Endothelial cell of umbilical vein (primary cell): ENCODE measurements around the gene NUP153. TPM values are rescaled to one million over a fixed set of nuclear protein-coding genes. Genes with fewer than 3 reads are reported as not detected.

ENCODE experiments used
- BruUV-seq: library from RNA; stranded (reverse); fragments of 400-500 nt; replicated peaks from 2 replicates; lab custom pipeline; 2021; lab: Mats Ljungman, UMichigan
- CTCF ChIA-PET: fragments of 300-600, 350-600 bp; sonication (Branson Sonifier 250); formaldehyde crosslinking; loops from one replicate; lab custom pipeline; 2021; ENCODE audit warnings: antibody characterized with exemption, inconsistent platforms; lab: Charles Lee
- POLR2A ChIA-PET: fragments of 300-600, 350-600 bp; sonication (Branson Sonifier 250); formaldehyde crosslinking; loops from one replicate; lab custom pipeline; 2021; ENCODE audit warnings: antibody characterized with exemption, inconsistent platforms; lab: Charles Lee
- DNase-seq: peaks from one replicate; pipeline ENCODE4 v3.0.0-alpha.2; 2011; ENCODE audit warnings: low read depth, low spot score
- FAIRE-seq: peaks from 2 replicates; lab custom pipeline; 2011; peaks lifted over from hg19 to GRCh38; lab: Jason Lieb, UNC
- H2AFZ ChIP-seq: 2 replicates; pipeline ENCODE4 v1.6.0; 2012; ENCODE audit warnings: low read depth, low read length, control low read depth, inconsistent platforms
- H3K27ac ChIP-seq: 2 replicates; pipeline ENCODE4 v1.5.1; 2011; ENCODE audit warnings: low read depth, mild to moderate bottlenecking, control low read depth, low read length, moderate library complexity; ENCODE audit not compliant: insufficient read depth
- H3K27me3 ChIP-seq, 2 experiments: 2 replicates each; pipeline versions ENCODE4 v1.6.0 to v1.6.1; 2011; ENCODE audit warnings: low read length in 2 of 2, mixed read lengths in 1 of 2; ENCODE audit not compliant: control insufficient read depth in 2 of 2, insufficient read depth in 2 of 2
- H3K36me3 ChIP-seq, 2 experiments: 2 replicates in 1 of 2; 3 replicates in 1 of 2; pipeline ENCODE4 v1.5.1; 2011; ENCODE audit warnings: low read length in 2 of 2, mild to moderate bottlenecking in 1 of 2, moderate library complexity in 1 of 2; ENCODE audit not compliant: control insufficient read depth in 2 of 2, insufficient read depth in 2 of 2; ENCODE audit errors: extremely low read depth in 1 of 2
- H3K4me1 ChIP-seq: 3 replicates; pipeline ENCODE4 v1.5.1; 2011; ENCODE audit warnings: mild to moderate bottlenecking, low read length; ENCODE audit not compliant: control insufficient read depth, insufficient read depth; ENCODE audit errors: extremely low read depth
- H3K4me2 ChIP-seq: 2 replicates; pipeline ENCODE4 v1.6.1; 2011; ENCODE audit warnings: low read length, control low read depth, mixed read lengths; ENCODE audit not compliant: insufficient read depth
- H3K4me3 ChIP-seq, 3 experiments: fragments of 200-600 bp in 1 of 3; sonication (generic), shearing (Covaris generic) in 1 of 3; replicated peaks in 1 of 3; 2 replicates each; pipeline ENCODE4 v1.5.1; 2011 to 2016; ENCODE audit warnings: control low read depth in 3 of 3, low read length in 3 of 3, mild to moderate bottlenecking in 2 of 3, inconsistent platforms in 1 of 3, low read depth in 1 of 3, moderate library complexity in 1 of 3; ENCODE audit not compliant: insufficient read depth in 1 of 3
- H3K79me2 ChIP-seq: 2 replicates; pipeline ENCODE4 v1.6.0; 2012; ENCODE audit warnings: low read length, inconsistent platforms; ENCODE audit not compliant: control insufficient read depth, insufficient read depth
- H3K9ac ChIP-seq: replicated peaks from 2 replicates; pipeline ENCODE3; 2011; ENCODE audit warnings: low read length, control low read depth; ENCODE audit not compliant: insufficient read depth; ENCODE audit errors: extremely low read depth
- H3K9me1 ChIP-seq: replicated peaks from 3 replicates; pipeline ENCODE4 v1.6.0; 2011; ENCODE audit warnings: mild to moderate bottlenecking, low read length; ENCODE audit not compliant: control insufficient read depth, insufficient read depth; ENCODE audit errors: extremely low read depth
- H3K9me3 ChIP-seq: replicated peaks from 2 replicates; pipeline ENCODE4 v1.5.1; 2012; ENCODE audit warnings: low read length, inconsistent platforms; ENCODE audit not compliant: control insufficient read depth, insufficient read depth
- H4K20me1 ChIP-seq: replicated peaks from 2 replicates; pipeline ENCODE3; 2011; ENCODE audit warnings: mild to moderate bottlenecking, low read length; ENCODE audit not compliant: control insufficient read depth, insufficient read depth; ENCODE audit errors: extremely low read depth
- GATA2 ChIP-seq: IDR thresholded peaks from 2 replicates; pipeline ENCODE4 v1.7.0; 2011; ENCODE audit warnings: low read depth, mild to moderate bottlenecking, moderate library complexity, mixed read lengths, low read length; ENCODE audit not compliant: insufficient read length, insufficient read depth
- POLR2A ChIP-seq: IDR thresholded peaks from 2 replicates; pipeline ENCODE4 v1.6.1; 2012; ENCODE audit warnings: low read depth, mild to moderate bottlenecking, control low read depth, low read length
- POLR2AphosphoS5 ChIP-seq: IDR thresholded peaks from 2 replicates; pipeline ENCODE4 v1.6.1; 2012; ENCODE audit warnings: low read depth, mild to moderate bottlenecking, control low read depth, low read length, moderate library complexity; ENCODE audit not compliant: insufficient read depth
- dilution Hi-C: fragments of 300-500 bp; cut with MboI; formaldehyde crosslinking; loops from one replicate; pipeline ENCODE4 v1.15.0; 2019; ENCODE audit warnings: low sequenced_read_pairs; ENCODE audit not compliant: extremely low pct_ligation_motif_present
- intact Hi-C: fragments of 100-400 bp; cut with micrococcal nuclease; formaldehyde crosslinking; loops from one replicate; pipeline ENCODE4 v1.10.0; 2022
- polyA plus RNA-seq, 4 experiments: library from polyadenylated mRNA; depleted of rRNA in 3 of 4; stranded (reverse) in 3 of 4; unstranded in 1 of 4; fragments of >200 nt; gene quantifications; 2 replicates each; pipeline versions ENCODE4 v1.2.1 to v1.2.3, GENCODE V29; 2011 to 2012; ENCODE audit warnings: missing spikeins in 1 of 4
- total RNA-seq: library from RNA; stranded (reverse); gene quantifications from 2 replicates; pipeline ENCODE4 v1.2.3, GENCODE V29; 2021
- TF ChIP-seq, protein P1 (sequence below), 2 donors: IDR thresholded peaks; 1 replicate in 1 of 2; 2 replicates in 1 of 2; pipeline ENCODE4 v1.5.1; 2011; ENCODE audit warnings: low read length in 2 of 2, mild to moderate bottlenecking in 2 of 2, moderate library complexity in 2 of 2, control low read depth in 1 of 2, inconsistent platforms in 1 of 2, low read depth in 1 of 2; ENCODE audit not compliant: insufficient read depth in 1 of 2; ENCODE audit errors: extremely low read depth in 1 of 2

The NUP153 gene
- total and polyA plus RNA-seq, 2 donors (not counting 3 experiments of a cell fraction or from before 2014, with no cell fraction given) = 22.0 to 51.0 TPM

DNA sequence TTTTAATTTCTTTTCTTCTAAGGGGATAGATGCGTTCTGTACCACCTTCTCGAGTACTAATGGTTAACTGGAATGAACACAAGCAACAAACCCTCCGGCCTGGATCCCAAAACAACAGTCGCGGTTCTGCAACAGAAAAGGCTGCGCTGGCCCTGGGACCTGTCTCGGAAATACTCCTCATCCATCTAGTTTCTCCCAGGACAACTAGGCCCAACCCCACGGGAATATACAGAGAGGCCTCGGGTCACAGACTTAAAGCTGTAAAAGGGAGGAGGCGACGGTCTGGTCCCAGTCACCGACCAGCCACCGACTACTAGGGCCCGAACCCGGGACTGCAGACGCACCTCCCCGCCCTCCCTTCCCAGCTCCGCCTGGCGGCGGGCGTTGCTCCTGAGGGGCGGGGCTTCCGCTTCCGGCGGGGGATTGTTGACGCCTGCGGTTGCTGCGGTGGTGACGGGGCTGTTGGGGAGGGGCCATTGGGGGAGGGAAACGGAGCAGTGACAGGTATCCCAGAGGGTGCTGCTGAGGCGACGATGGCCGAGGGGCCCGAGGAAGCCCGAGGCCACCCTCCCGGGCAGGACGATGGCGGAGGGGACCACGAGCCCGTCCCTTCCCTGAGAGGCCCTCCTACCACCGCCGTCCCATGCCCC is 106.7 kb downstream of the NUP153 start, which contains the start of gene FAM8A1:
Gene FAM8A1, plus strand, starts transcription at position 426 of the 650 bp plus-strand sequence. Its CDS starts 108 bp downstream, at position 534.
- Histone ChIP-seq H3K9me3 (no peaks in the 10 kb centered on the region), H3K4me1 (peaks cover 5% of the 10 kb centered on the region), H3K4me3 (peak within 1 kb of the TSS; percentile 42 to 94 (median 91)), H3K9me1 (no peaks in the 10 kb centered on the region), H3K27ac (peak within 1 kb of the TSS; percentile 84), H3K4me2 (peak within 1 kb of the TSS; percentile 66), H4K20me1 (no peaks in the 10 kb centered on the region), H3K27me3 (no peaks in the 10 kb centered on the region), H2AFZ (peak within 1 kb of the TSS; percentile 99), H3K36me3 (no peaks in the 10 kb centered on the region), H3K9ac (peak within 1 kb of the TSS; percentile 83), H3K79me2 (no peaks in the 10 kb centered on the region)
- CTCF ChIA-PET = interaction anchor here (0.6 to 1.9 kb wide), 8 partner anchors 10 to 409 kb away, joined by 3 to 17 read pairs (median 4); no protein-coding TSS in a partner anchor
- DNase-seq (peak; percentile 84), FAIRE-seq (peak; percentile 79)
- dilution Hi-C loops (no loop called here), intact Hi-C loops (loop anchor here (1.0 to 5.0 kb wide), 2 partner anchors 106 to 202 kb away; partner anchors contain the start of gene NUP153)
- POLR2A ChIA-PET = interaction anchor here (0.6 to 1.3 kb wide), 4 partner anchors 102 to 555 kb away, joined by 3 to 5 read pairs (median 4); partner anchors contain the start of genes NUP153 and TPMT
- TF ChIP-seq POLR2A (peak; percentile 62), POLR2AphosphoS5 (peak; percentile 74), GATA2 (no peak)
- TF ChIP-seq, protein P1, sequence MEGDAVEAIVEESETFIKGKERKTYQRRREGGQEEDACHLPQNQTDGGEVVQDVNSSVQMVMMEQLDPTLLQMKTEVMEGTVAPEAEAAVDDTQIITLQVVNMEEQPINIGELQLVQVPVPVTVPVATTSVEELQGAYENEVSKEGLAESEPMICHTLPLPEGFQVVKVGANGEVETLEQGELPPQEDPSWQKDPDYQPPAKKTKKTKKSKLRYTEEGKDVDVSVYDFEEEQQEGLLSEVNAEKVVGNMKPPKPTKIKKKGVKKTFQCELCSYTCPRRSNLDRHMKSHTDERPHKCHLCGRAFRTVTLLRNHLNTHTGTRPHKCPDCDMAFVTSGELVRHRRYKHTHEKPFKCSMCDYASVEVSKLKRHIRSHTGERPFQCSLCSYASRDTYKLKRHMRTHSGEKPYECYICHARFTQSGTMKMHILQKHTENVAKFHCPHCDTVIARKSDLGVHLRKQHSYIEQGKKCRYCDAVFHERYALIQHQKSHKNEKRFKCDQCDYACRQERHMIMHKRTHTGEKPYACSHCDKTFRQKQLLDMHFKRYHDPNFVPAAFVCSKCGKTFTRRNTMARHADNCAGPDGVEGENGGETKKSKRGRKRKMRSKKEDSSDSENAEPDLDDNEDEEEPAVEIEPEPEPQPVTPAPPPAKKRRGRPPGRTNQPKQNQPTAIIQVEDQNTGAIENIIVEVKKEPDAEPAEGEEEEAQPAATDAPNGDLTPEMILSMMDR (IDR thresholded peaks at IDR 0.05; ENCODE audit: extremely low read depth in 1 of 2, insufficient read depth in 1 of 2, low read depth in 1 of 2, low read length in 2 of 2) = peak in 1 of 2 donors; percentile 69
- TSS peak; percentile 57 for BruUV-seq
